Left forelimb (tissue), 1 donor: ENCODE measurements around the gene CBX8.
A peak's percentile ranks its signal among the peaks of the same experiment; 100 is the strongest.

Experiments
- DNase-seq: peaks from one replicate; pipeline ENCODE4 v3.0.0-alpha.2; 2018; ENCODE audit warnings: low spot score

The CBX8 gene

DNA sequence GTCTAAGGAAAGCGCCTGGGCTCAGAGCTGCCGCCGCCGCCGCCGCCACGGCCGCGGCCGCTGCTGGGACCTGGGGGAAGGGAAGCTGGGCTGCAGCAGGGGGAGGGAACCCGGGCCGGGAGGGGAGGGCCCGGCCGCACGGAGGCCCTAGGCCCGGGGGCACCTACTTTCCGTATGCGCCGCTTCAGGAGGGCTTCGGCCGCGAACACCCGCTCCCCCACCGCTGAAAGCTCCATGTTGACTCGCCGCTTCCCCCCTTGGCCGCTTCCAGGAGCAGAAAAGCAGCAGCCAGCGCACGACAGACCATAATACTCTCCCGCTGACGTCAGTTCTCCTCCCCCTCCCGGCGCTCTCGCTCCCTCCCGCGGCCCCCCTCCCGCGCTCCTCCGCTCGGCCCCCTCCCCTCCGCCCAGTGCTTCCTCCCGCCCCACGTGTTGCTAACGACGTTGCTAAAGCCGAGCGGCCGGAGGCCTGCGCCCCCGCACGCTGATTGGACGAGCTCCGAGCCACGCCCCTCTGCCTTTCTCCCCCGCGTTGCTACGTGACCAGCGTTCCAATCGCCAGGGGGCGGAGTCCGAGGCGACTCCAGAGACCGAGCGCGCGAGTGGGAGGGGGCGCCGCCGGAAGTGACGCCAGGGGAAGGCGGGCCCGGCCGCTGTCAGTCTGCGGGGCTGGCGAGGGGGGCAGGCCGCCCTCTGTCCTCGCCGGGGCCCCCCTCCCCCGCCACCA is at the start of gene CBX8:
TSS of gene CBX8 (minus strand) at position 315 of the 729 bp plus-strand sequence. CDS start at position 236, 79 bp downstream.
- peak; percentile 100 for DNase-seq

DNA sequence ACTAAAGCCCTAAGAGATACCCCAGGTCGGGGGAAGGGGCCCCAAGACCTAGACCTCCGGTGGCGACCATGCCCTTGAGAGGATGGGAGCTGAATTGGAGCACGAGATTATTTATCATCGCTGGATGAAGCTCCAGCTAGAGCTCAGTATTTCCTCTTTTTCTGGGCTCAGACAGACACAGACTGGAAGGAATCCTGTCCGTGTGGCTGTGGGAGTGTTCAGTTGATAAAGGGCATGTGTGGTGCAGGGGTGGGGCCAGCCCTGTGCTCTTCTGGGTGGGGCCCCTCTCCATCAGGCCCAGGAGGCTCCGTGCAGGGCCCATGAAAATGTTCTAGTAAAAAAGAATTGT is 48.7 kb upstream of the CBX8 start:
- no peak for DNase-seq

DNA sequence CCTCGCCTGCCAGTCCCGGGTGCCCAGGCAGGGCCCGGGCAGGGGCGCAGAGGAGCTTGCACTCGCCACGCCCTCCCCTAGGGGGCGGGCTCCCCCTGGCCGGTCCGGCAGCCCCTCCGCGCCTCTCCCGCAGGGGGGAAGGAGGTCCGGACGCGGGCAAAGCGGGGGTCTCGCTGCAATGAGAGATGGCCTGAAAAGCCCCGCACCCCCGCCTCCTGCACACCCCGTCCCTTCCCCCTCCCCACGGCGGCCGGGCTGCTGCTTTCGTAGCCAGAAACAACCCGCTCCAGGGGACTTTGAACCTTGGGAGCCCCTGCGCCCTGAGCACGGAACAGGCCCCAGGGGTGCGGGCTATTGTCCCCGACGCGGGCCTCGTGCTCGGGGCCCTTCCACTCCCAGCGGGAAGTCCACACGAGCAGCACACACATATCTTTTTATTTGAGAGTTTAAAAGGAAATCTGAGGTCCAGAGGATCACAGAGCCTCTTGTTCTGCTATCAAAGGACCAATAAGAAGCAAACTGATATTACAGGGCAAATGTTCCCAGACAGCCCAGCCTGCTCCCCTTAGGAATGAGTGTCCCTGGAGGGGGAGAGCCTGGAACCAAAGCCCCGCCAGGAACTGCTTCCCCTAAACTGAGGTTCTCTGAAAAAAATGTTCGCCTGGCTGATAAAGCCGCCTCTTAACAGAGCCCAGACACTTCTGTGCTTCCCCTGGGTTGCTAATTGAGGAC is 48.2 kb upstream of the CBX8 start:
- DNase-seq = no peak

DNA sequence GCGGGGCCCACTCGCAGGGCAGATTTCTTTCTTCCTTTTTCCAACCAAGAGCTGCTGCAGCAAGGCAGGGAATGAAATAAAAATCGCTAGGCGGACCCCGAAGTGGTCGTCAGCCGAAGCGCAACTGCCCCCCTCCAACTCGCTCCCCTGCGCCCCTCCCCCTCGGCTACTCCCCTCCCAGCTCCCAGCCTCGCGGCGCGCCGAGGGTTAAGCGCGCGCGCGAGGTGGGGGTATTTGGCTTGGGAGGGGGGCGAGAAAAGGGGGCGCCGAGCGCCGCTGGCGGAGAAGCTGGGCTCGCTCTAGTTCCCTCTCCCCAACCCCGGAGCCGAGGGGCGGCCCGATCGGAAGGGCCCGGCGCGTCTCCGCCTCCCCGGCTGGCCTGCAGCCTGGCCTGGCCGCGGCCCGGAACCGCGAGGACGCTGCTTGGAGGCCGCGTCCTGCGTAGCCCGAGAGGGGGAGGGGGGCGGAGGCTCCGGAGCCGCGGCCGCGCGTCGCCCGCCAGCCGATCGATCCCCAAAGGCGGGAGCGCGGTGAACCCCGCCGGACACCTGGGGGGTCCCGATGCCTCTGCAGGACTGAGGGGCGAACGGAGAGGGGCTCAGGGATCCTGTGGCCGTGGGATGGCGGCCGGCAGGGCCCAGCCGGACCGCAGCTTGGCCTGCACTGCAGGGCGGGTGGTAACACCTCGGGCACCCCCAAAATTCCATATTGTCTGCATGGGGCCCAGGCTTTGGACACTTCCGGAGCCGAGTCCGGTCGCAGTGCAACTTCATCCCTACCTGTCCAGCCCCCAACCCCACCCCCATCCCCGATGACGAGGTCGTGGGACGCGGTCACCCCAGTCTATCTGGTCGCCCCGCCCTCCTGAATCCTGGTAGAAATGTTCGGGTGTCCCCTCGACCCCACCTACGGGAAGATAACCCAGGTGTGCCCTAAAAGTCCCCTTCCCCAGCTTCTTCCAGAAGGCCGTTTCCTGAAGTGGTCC is 47.2 kb upstream of the CBX8 start:
- DNase-seq = peak; percentile 83

DNA sequence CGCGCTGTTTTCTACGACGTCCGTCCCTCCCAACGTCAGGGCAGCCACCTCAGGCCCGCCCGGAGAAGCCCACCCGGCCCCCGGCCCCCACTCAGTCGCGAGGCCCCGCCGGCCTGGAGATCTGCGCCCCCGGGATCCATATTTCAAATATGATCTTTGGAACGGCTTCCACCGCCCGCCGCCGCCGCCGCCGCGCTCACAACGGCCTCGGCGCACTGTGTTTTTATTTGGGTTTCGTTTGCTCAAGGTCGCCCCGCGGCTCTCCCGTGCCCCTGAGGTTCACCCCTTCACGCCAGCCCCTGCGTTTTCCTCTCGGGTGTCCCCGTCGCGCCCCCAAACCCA is 46.6 kb upstream of the CBX8 start:
- no peak for DNase-seq

DNA sequence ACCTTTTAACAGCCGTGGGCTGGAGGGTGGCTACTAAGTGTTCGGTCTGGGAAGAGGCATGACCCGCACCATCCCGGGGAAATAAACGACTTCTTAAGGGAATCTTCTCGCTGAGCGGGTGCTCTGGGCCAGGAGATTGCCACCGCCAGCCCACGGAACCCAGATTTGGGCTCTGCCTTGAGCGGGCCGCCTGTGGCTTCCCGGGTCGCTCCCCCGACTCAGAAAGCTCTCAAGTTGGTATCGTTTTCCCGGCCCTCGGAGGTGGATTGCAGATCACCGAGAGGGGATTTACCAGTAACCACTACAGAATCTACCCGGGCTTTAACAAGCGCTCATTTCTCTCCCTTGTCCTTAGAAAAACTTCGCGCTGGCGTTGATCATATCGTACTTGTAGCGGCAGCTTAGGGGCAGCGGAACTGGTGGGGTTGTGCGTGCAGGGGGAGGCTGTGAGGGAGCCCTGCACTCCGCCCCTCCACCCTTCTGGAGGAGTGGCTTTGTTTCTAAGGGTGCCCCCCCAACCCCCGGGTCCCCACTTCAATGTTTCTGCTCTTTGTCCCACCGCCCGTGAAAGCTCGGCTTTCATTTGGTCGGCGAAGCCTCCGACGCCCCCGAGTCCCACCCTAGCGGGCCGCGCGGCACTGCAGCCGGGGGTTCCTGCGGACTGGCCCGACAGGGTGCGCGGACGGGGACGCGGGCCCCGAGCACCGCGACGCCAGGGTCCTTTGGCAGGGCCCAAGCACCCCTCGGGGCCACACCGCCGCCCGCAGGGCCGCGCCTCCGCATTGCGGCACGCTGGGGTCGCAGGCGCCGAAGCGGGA is 46.0 kb upstream of the CBX8 start:
- no peak for DNase-seq

DNA sequence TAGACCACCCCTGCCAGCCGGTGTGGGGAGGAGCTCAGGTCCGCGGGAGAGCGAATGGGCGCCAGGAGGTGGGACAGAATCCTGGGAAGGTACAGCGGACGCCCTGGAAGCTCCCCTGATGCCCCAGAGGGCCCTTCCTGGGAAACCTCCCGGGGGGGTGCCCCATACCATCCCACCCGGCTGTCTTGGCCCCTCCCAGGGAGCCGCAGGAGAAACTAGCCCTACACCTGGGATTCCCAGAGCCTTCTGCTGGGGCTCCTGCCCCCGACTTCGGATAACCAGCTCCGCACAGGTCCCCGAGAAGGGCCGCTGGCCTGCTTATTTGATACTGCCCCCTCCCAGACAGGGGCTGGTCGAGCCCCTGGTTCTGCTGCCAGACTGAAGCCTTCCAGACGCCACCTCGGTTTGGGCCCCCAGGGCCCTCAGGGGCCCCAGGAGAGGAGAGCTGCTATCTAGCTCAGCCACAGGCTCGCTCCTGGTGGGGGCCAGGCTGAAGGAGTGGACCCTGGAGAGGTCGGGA is 45.3 kb upstream of the CBX8 start:
- DNase-seq = no peak

DNA sequence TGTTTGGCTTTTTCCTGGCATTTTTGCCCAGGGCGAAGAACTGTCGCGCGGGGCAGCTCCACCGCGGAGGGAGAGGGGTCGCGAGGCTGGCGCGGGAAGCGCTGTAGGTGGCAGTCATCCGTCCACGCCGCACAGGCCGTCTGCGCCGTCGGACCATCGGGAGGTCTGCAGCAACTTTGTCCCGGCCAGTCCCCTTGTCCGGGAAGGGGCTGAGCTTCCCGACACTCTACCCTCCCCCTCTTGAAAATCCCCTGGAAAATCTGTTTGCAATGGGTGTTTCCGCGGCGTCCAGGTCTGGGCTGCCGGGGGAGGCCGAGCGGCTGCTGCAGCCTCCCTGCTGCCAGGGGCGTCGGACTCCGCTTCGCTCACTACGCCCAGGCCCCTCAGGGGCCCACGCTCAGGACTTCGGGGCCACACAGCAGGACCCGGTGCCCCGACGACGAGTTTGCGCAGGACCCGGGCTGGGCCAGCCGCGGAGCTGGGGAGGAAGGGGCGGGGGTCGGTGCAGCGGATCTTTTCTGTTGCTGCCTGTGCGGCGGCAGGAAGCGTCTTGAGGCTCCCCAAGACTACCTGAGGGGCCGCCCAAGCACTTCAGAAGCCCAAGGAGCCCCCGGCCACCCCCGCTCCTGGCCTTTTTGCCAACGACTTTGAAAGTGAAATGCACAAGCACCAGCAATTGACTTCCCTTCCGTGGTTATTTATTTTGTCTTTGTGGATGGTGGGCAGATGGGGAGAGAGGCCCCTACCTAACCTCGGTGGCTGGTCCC is 44.7 kb upstream of the CBX8 start:
- DNase-seq = no peak

DNA sequence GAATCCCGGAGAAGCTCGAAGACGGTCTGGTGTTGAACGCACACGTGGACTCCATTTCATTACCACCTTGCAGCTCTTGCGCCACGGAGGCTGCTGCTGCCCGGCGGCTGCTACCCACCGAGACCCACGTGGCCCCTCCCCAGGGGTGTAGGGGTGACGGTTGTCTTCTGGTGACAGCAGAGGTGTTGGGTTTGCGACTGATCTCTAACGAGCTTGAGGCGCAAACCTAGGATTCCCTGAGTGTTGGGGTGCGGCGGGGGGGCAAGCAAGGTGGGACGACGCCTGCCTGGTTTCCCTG is 44.1 kb upstream of the CBX8 start:
- no peak for DNase-seq

DNA sequence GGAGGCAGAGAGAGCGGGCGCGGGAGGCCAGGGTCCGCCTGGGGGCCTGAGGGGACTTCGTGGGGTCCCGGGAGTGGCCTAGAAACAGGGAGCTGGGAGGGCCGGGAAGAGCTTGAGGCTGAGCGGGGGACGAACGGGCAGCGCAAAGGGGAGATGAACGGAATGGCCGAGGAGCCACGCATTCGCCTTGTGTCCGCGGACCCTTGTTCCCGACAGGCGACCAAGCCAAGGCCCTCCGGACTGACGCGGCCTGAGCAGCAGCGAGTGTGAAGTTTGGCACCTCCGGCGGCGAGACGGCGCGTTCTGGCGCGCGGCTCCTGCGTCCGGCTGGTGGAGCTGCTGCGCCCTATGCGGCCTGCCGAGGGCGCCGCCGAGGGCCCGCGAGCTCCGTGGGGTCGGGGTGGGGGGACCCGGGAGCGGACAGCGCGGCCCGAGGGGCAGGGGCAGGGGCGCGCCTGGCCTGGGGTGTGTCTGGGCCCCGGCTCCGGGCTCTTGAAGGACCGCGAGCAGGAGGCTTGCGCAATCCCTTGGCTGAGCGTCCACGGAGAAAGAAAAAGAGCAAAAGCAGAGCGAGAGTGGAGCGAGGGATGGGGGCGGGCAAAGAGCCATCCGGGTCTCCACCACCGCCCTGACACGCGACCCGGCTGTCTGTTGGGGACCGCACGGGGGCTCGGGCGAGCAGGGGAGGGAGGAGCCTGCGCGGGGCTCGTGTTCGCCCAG is 43.6 kb upstream of the CBX8 start:
- DNase-seq = no peak

DNA sequence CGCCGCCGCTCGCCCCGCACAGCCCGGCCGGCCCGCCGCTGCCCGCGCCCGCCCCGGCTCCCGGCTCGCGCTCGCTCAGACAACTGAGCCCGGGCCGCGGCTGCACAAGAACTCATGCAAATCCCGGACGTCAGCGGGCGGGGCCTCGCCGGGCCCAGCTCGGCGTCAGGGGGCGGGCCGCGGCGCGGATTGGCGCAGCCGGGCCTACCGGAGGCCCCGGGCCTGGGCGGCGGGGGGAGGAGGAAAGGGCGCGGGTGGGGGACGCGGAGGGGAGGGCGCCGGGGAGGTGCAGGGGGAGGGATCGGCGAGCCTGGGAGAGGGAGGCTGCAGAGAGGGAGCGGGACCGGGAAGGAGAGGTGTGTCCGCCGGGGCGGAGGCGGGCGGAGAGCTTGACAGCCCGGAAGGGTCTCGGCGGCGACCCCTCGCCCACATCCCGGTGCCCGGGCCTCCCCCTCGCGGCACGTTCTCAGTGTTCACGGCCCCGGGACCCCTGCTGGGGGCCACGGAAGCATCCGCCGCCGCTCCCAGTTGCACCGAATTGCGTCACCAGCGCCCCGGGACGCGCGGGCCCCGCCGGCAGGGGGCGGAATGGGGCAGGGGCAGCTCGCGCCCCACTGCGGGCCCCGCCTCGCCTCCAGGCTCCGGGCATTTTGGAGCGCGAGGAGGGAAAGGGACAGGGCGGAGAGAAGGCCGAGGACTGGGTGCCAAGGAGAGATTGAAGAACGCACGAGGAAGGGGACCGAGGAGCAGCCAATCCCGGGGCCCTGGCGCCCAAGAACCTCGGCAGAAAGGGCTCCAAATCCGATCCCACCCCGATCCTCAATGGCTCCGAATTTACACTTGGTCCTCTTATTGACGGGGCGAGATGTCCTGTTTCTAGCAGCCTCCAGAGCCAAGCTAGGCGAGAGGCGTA is 42.7 kb upstream of the CBX8 start, which contains the start of gene CBX4:
TSS of gene CBX4 (minus strand) at position 85 of the 913 bp plus-strand sequence. CDS start 189 bp downstream, outside the sequence.
- DNase-seq = peak; percentile 96

DNA sequence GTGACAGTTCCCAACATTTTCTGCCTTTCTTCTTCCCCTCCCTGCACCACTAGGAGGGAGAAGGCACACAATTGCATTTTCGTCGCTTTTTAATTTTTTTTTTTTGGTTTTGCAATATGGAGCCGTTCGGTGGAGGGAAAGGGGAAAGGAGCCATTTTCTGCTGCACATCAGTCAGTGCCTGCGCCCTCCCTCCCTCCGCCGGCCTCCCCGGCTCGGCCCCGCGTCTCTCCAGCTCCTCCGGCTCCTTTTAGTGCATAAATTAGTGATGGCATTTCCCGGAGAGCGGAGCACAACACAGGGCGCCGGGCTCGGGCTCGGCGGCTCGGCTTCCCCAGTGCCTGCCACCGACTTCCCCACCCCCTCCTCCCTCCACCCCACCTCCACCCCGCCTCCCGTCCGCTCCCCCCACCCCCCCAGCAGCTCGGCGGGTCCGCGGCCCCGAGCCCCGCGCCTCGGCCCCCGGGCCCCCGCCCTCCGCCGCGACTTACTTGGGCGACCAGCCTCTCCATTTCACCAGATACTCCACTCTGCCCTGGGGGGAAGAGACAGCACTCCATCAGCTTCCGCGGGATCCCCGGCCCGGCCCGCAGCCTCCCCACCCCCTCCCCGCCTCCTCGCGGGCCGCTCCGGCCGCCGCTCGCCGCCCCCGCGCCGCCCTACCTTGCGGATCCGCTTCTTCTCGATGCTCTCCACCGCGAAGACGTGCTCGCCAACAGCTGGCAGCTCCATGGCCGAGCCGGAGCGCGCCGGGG is 41.8 kb upstream of the CBX8 start:
- DNase-seq = peak; percentile 84

DNA sequence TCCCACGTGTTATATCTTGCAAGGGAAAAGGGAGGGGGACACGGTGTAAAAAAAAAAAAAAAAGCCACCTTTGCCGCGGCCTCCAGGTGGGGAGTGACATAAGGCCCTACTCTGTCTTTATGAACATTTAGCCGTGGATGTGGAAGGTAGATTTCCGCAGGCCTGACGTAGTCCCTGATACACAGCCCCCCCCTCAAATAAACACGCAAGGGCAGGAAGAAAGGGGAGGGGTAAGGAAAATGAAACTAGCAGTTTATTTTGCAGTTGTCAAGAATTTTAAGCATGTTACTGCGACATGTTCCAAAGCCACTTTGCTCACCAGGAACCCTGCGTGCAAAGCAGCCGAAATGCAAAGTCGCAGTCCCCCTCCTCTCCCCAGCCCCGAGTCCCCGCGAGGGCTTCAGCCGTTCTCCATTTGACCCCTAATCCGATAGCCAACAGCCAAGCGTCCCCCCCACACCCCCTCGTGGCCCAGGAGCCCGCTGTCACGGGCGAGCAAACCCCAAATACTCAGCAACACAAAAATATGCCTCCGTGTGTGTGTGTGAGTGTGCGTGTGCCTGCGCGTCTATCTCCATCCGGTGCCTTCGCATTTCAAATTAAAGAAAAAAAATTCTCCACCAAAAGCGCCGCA is 41.1 kb upstream of the CBX8 start:
- DNase-seq = no peak

DNA sequence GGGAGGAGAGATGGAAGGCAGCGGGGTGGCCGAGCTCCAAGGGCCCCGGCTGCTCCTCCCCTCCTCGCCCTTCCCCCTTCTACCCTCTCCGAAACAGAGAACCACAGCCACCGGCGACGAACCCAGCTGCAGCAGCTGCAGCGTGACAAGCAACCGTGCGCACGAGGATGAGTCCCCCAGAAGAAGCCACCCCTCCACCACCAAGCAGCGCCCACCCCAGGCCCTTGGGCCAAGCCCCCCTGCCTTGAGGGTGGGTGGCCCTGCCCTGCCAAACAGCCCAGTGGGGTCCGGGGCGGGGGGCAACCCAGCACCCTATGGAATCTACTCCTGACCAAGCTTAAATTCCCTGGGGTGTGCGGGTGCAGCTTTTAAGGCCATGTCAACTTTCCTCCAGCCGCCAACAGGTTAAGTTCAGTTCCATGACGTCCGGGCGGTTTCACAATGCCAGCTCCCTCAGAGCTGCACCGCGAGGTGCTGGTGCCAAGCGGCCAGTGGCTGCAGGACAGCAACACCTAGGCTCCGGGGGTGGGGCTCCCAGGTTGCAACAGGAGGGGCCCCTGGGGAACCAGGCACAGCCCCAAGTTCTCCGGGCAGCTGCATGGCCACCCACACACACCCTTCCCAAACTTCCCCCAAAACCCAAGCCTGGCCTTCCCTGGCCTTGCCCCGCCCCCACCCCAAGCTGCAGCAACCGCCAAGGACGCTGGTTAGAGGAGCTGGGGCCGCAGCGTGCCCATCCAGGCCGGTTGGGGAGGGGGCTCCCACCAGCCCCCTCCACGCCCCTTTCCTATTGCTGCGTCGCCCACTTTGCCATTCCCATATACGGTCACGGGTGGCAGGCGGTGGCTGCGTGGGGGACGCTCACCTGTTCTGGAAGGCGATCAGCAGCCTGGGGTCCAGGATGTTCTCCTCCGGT is 40.4 kb upstream of the CBX8 start:
- no peak for DNase-seq

DNA sequence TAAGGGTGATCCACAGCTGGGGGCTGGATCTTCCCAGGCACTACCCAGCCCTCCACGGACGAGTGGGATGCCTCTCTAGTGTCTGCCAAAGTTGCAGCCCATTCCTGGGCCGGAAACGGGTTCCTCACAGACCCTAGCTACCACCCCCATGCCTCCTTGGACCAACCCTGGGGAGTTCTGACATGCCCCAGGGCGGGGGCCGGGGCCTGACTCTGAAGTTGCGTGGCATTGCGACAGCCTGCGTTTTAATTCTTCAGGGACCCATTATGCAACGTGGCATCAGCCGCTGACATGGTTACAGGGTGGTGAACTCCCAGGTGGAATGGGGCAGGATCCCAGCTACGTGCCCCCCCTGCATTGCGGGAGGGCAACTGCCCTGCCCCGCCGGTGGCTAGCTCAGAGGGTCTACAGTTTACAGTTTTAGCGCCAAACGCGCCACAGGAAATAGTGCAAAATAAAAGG is 39.7 kb upstream of the CBX8 start:
- no peak for DNase-seq

DNA sequence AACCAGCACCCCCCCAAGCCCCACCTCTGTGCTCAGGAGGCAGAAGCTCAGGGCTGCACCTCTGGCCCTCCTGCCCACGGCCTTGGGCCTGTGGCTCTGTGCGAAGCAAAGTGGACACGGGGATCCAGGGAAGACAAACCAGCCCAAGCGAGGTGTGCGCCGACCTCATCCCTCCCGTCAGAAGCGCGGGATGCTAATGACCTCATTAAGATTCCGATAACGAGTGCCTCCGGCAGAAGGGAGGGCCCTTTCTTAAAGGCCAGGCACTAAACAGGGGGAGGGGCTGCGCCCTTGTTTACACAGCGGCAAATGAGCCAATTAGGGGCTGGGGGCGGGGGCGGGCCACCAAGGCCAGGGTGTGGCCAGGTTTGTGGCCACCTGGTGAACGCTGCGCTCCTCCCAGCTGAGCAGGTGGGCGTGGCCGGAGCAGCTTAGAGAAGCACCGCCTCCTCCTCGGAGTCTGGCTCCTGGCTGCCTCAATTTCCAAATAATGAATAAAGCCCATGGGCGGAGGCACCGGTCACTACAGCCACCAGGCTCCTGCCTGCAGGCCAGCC is 39.2 kb upstream of the CBX8 start:
- DNase-seq = no peak
